Astrocyte (in vitro differentiated cells and primary cell): ENCODE measurements around the gene ZNF740. TPM values are rescaled to one million over a fixed set of nuclear protein-coding genes. Genes with fewer than 3 reads are reported as not detected.

Experiments used
- DNase-seq: peaks from one replicate; pipeline ENCODE4 v3.0.0-alpha.2; 2010; ENCODE audit warnings: low read depth
- FAIRE-seq: peaks from 2 replicates; lab custom pipeline; 2011; peaks lifted over from hg19 to GRCh38; lab: Jason Lieb, UNC
- H2AFZ ChIP-seq: 2 replicates; pipeline ENCODE4 v1.6.0; 2012; ENCODE audit warnings: low read depth, low read length, inconsistent platforms
- H3K27ac ChIP-seq: 2 replicates; pipeline ENCODE4 v1.5.1; 2011; ENCODE audit warnings: low read depth, low read length, inconsistent platforms
- H3K27me3 ChIP-seq: 2 replicates; pipeline ENCODE4 v1.6.0; 2011; ENCODE audit warnings: low read length, inconsistent platforms; ENCODE audit not compliant: insufficient read depth
- H3K36me3 ChIP-seq: 2 replicates; pipeline ENCODE4 v1.5.1; 2011; ENCODE audit warnings: low read length, inconsistent platforms; ENCODE audit not compliant: insufficient read depth
- H3K4me1 ChIP-seq: 2 replicates; pipeline ENCODE4 v1.5.1; 2011; ENCODE audit warnings: low read length, inconsistent platforms; ENCODE audit not compliant: insufficient read depth
- H3K4me2 ChIP-seq: 2 replicates; pipeline ENCODE4 v1.6.0; 2012; ENCODE audit warnings: low read length, inconsistent platforms
- H3K4me3 ChIP-seq: 2 replicates; pipeline ENCODE4 v1.5.1; 2011; ENCODE audit warnings: low read depth, mild to moderate bottlenecking, low read length, inconsistent platforms; ENCODE audit not compliant: insufficient read depth
- H3K79me2 ChIP-seq: 2 replicates; pipeline ENCODE4 v1.6.0; 2012; ENCODE audit warnings: mild to moderate bottlenecking, low read length, inconsistent platforms; ENCODE audit not compliant: insufficient read depth
- H3K9ac ChIP-seq: 2 replicates; pipeline ENCODE4 v1.6.0; 2012; ENCODE audit warnings: mild to moderate bottlenecking, low read length, inconsistent platforms
- H3K9me3 ChIP-seq: 2 replicates; pipeline ENCODE4 v1.5.1; 2012; ENCODE audit warnings: low read depth, mild to moderate bottlenecking, low read length, inconsistent platforms; ENCODE audit not compliant: insufficient read depth
- H4K20me1 ChIP-seq: 2 replicates; pipeline ENCODE4 v1.6.0; 2012; ENCODE audit warnings: low read length, inconsistent platforms; ENCODE audit not compliant: insufficient read depth
- H3K27ac Mint-ChIP-seq: one replicate; pipeline ENCODE4 v1.8.0; 2021; ENCODE audit warnings: mild to moderate bottlenecking, mixed read lengths; ENCODE audit not compliant: unreplicated experiment
- H3K27me3 Mint-ChIP-seq: one replicate; pipeline ENCODE4 v1.8.0; 2021; ENCODE audit warnings: low read depth, mixed read lengths; ENCODE audit not compliant: unreplicated experiment
- H3K36me3 Mint-ChIP-seq: one replicate; pipeline ENCODE4 v1.8.0; 2021; ENCODE audit warnings: low read depth, mixed read lengths; ENCODE audit not compliant: unreplicated experiment
- H3K4me1 Mint-ChIP-seq: one replicate; pipeline ENCODE4 v1.8.0; 2021; ENCODE audit warnings: low read depth, mixed read lengths; ENCODE audit not compliant: unreplicated experiment
- H3K4me3 Mint-ChIP-seq: one replicate; pipeline ENCODE4 v1.8.0; 2021; ENCODE audit warnings: mild to moderate bottlenecking, moderate library complexity, mixed read lengths; ENCODE audit not compliant: unreplicated experiment
- H3K9me3 Mint-ChIP-seq: one replicate; pipeline ENCODE4 v1.8.0; 2021; ENCODE audit warnings: mild to moderate bottlenecking, mixed read lengths; ENCODE audit not compliant: unreplicated experiment
- CTCF ChIP-seq: IDR thresholded peaks from 2 replicates; pipeline ENCODE4 v1.5.1; 2011; ENCODE audit warnings: low read depth, mild to moderate bottlenecking, inconsistent platforms, low read length, moderate library complexity; ENCODE audit not compliant: insufficient read depth
- EZH2 ChIP-seq: IDR thresholded peaks from 2 replicates; pipeline ENCODE4 v1.6.1; 2012; ENCODE audit warnings: mild to moderate bottlenecking, low read length, inconsistent platforms; ENCODE audit not compliant: insufficient read depth
- total RNA-seq: library from RNA; stranded (reverse); gene quantifications from 2 replicates; pipeline ENCODE4 v1.2.1, GENCODE V29; 2021

Gene ZNF740
- total RNA-seq, 1 donor from 2014 or later: 31.0 TPM

GRCh38 chr12:53218551-53219291 lies 38.2 kb downstream of the ZNF740 start:
- no peak for TF ChIP-seq CTCF
- DNase-seq (no peak), FAIRE-seq (no peak)
- Histone ChIP-seq H3K4me3 (peak overlapping the region; percentile 80), H4K20me1 (peaks cover 36% of the 10 kb centered on the region), H3K4me2 (peak overlapping the region; percentile 100), H3K9me3 (no peaks in the 10 kb centered on the region), H3K79me2 (peaks cover 38% of the 10 kb centered on the region), H3K27me3 (no peaks in the 10 kb centered on the region), H3K4me1 (peaks cover 47% of the 10 kb centered on the region), H3K36me3 (no peaks in the 10 kb centered on the region), H3K27ac (peak overlapping the region; percentile 44), H3K9ac (peak overlapping the region; percentile 80), H2AFZ (no peak overlapping the region)
- H3K4me3 Mint-ChIP-seq: peak overlapping the region; percentile 84
- peaks cover 8% of the 10 kb centered on the region for H3K27me3 Mint-ChIP-seq
- peaks cover 35% of the 10 kb centered on the region for H3K4me1 Mint-ChIP-seq
- peaks cover 5% of the 10 kb centered on the region for H3K36me3 Mint-ChIP-seq
- H3K9me3 Mint-ChIP-seq: no peaks in the 10 kb centered on the region
- peak overlapping the region; percentile 21 for H3K27ac Mint-ChIP-seq

GRCh38 chr12:53219292-53219955 lies 38.9 kb downstream of the ZNF740 start:
- H3K36me3 ChIP-seq: no peaks in the 10 kb centered on the region
- H3K4me2 ChIP-seq: peak overlapping the region; percentile 100
- peaks cover 38% of the 10 kb centered on the region for H3K79me2 ChIP-seq
- peak overlapping the region; percentile 80 for H3K9ac ChIP-seq
- peak overlapping the region; percentile 84 for H3K4me3 Mint-ChIP-seq
- H3K27me3 Mint-ChIP-seq: peaks cover 8% of the 10 kb centered on the region
- peaks cover 41% of the 10 kb centered on the region for H3K4me1 Mint-ChIP-seq
- no peaks in the 10 kb centered on the region for H3K27me3 ChIP-seq
- peaks cover 36% of the 10 kb centered on the region for H4K20me1 ChIP-seq
- peaks cover under 1% of the 10 kb centered on the region for H3K36me3 Mint-ChIP-seq
- no peaks in the 10 kb centered on the region for H3K9me3 ChIP-seq
- H2AFZ ChIP-seq: peak overlapping the region; percentile 61
- no peaks in the 10 kb centered on the region for H3K9me3 Mint-ChIP-seq
- H3K4me1 ChIP-seq: peaks cover 54% of the 10 kb centered on the region
- H3K4me3 ChIP-seq: peak overlapping the region; percentile 80
- peak overlapping the region; percentile 44 for H3K27ac ChIP-seq
- DNase-seq (peak; percentile 69), FAIRE-seq (no peak)
- no peak for TF ChIP-seq CTCF
- TF ChIP-seq EZH2: no peak
- H3K27ac Mint-ChIP-seq: peak overlapping the region; percentile 23
